OCI-LY7 (cell line): ENCODE measurements around the gene DPP10.
"Not testable (repeated sequence)": the region's sequence is repeated elsewhere in the genome, so short reads cannot be mapped to it uniquely, and the experiment has no call there.

Experiments used
- CTCF ChIP-seq: fragments of 200-600 bp; sonication (generic); conservative IDR thresholded peaks from 2 replicates; pipeline ENCODE4 v1.5.1; 2014; ENCODE audit warnings: mild to moderate bottlenecking, antibody characterized with exemption, low read length, moderate library complexity, mixed read lengths
- EZH2phosphoT487 ChIP-seq: fragments of 200-600 bp; sonication (generic); IDR thresholded peaks from 2 replicates; pipeline ENCODE4 v1.6.1; 2018; ENCODE audit warnings: low read depth, borderline replicate concordance, mild to moderate bottlenecking, mixed run types, antibody characterized with exemption, low read length, moderate library complexity, mixed read lengths

- TF ChIP-seq CTCF, EZH2phosphoT487: not testable (repeated sequence)
Measured at GRCh38 chr2:115004321-115004720, 561.9 kb downstream of the DPP10 start.
